Measurements from ENCODE around the gene SLC2A5.

SLC2A5 gene

DNA sequence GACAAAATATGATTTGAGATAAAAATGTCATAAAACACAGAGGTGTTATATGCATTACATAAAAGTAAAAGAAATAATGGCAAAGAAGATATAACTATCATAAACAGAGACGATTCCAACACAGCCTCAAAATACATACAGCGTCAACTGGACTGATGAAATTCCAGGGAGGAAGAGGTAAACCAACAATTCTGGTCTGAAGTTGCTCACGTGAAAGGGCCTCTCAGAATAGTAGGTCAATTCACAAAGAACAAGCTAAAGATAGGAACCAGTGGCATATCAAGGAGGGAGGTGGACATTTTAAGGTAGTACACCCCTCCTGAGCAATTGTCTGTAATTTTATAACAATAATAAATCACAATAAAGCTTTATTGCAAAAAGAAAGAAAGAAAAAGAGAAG is 18.6 kb downstream of the SLC2A5 start:
- no peak for TF ChIP-seq TAF1 (IDR thresholded peaks at IDR 0.05; ENCODE audit: borderline replicate concordance, insufficient read depth, low read length)
- no peak for TF ChIP-seq POLR2AphosphoS5 (IDR thresholded peaks at IDR 0.05; ENCODE audit: low read depth, low read length)
- no peak for TF ChIP-seq SIN3A (IDR thresholded peaks at IDR 0.05; ENCODE audit: borderline replicate concordance, insufficient read depth, low read length)
- TF ChIP-seq FOXP2 (optimal IDR thresholded peaks at IDR 0.05; ENCODE audit: borderline replicate concordance, extremely low read depth, extremely low read length, insufficient read depth): no peak
- TF ChIP-seq, protein P1, sequence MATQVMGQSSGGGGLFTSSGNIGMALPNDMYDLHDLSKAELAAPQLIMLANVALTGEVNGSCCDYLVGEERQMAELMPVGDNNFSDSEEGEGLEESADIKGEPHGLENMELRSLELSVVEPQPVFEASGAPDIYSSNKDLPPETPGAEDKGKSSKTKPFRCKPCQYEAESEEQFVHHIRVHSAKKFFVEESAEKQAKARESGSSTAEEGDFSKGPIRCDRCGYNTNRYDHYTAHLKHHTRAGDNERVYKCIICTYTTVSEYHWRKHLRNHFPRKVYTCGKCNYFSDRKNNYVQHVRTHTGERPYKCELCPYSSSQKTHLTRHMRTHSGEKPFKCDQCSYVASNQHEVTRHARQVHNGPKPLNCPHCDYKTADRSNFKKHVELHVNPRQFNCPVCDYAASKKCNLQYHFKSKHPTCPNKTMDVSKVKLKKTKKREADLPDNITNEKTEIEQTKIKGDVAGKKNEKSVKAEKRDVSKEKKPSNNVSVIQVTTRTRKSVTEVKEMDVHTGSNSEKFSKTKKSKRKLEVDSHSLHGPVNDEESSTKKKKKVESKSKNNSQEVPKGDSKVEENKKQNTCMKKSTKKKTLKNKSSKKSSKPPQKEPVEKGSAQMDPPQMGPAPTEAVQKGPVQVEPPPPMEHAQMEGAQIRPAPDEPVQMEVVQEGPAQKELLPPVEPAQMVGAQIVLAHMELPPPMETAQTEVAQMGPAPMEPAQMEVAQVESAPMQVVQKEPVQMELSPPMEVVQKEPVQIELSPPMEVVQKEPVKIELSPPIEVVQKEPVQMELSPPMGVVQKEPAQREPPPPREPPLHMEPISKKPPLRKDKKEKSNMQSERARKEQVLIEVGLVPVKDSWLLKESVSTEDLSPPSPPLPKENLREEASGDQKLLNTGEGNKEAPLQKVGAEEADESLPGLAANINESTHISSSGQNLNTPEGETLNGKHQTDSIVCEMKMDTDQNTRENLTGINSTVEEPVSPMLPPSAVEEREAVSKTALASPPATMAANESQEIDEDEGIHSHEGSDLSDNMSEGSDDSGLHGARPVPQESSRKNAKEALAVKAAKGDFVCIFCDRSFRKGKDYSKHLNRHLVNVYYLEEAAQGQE (IDR thresholded peaks at IDR 0.05; ENCODE audit: insufficient read depth in 1 of 2, low read depth in 2 of 2, low read length in 2 of 2): no peak

DNA sequence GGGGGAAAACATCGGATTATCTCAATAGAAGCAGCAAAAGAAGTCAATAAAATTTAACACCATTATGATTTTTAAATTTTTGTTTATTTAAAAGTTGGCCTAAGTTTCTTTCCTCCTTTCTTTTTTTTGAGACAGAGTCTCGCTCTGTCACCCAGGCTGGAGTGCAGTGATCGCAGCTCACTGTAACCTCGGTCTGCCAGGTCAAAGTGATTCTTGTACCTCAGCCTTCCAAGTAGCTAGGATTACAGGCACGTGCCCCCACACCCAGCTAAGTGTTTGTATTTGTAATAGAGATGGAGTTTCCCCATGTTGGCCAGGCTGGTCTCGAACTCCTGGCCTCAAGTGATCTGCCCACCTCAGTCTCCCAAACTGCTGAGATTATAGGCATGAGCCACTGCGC is 20.9 kb downstream of the SLC2A5 start:
- TF ChIP-seq POLR2AphosphoS5 (IDR thresholded peaks at IDR 0.05; ENCODE audit: low read depth, low read length) (no peak), TAF1 (IDR thresholded peaks at IDR 0.05; ENCODE audit: borderline replicate concordance, insufficient read depth, low read length) (no peak)

DNA sequence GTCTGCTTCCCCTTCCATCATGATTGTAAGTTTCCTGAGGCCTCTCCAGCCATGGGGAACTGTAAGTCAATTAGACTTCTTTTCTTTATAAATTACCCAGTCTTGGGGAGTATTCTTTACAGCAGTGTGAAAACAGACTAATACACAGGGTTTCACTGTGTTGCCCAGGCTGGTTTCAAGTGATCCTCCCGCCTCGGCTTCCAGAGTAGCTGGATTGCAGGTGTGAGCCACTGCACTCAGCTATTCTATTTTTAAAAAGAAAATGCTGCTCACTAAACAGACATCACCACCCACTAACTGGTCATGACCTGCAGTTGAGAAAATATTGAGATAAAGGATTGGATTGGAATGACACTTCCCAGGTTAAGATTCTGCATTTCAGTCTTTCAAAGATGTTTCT is 22.4 kb downstream of the SLC2A5 start:
- no peak for TF ChIP-seq TAF1 (IDR thresholded peaks at IDR 0.05; ENCODE audit: borderline replicate concordance, insufficient read depth, low read length)
- TF ChIP-seq SIN3A (IDR thresholded peaks at IDR 0.05; ENCODE audit: borderline replicate concordance, insufficient read depth, low read length): no peak
- TF ChIP-seq FOXP2 (optimal IDR thresholded peaks at IDR 0.05; ENCODE audit: borderline replicate concordance, extremely low read depth, extremely low read length, insufficient read depth): no peak
- no peak for TF ChIP-seq POLR2AphosphoS5 (IDR thresholded peaks at IDR 0.05; ENCODE audit: low read depth, low read length)
- TF ChIP-seq, protein P1 (IDR thresholded peaks at IDR 0.05; ENCODE audit: insufficient read depth in 1 of 2, low read depth in 2 of 2, low read length in 2 of 2): no peak

DNA sequence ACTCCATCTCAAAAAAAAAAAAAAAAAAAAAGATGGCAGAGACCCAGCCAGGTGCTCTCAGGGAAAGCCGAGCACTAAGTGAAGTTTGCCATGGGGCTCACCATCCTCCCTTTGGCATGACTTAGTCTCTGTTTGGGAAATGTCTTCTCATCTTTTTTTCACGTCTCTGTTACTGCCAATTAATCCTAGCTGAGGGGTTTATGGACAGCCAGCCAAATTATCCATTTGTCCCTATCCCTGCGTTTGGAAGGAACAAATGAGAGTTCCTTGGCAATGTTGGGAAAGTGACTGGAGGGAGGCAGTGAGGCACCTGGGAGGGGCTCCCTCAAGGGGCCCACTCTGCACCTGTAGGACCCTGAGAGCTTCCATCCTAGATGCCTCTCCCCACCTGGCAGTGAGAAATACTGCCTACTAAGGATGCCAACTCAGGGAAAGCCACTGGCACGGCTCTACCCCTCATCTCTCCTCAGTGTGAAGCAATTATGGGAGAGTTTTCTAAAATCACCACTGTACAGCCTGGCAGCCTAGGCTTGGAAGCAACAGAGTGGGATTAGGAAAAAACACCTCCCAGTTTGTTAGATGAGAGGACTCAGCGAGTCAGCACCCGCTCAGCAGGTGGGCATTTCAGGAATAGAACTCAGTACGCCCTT is 23.4 kb downstream of the SLC2A5 start:
- TF ChIP-seq TAF1 (IDR thresholded peaks at IDR 0.05; ENCODE audit: borderline replicate concordance, insufficient read depth, low read length) (no peak), SIN3A (IDR thresholded peaks at IDR 0.05; ENCODE audit: borderline replicate concordance, insufficient read depth, low read length) (no peak)

DNA sequence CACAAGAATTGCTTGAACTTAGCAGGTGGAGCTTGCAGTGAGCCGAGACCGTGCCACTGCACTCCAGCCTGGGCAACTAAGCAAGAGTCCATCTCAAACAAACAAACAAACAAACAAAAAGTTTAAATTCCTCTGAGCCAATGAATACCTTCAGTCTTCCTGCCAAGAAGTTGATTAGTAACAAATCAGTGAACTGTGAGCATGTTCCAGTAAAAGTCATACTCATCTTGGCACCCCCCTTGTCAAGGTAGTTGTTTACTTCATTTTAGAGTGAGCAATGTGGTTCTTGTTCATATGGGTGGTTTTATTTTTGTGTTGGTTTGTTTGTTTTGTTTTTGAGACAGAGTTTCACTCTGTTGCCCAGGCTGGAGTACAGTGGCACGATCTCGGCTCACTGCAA is 25.2 kb downstream of the SLC2A5 start:
- TF ChIP-seq FOXP2 (optimal IDR thresholded peaks at IDR 0.05; ENCODE audit: borderline replicate concordance, extremely low read depth, extremely low read length, insufficient read depth) (no peak), POLR2AphosphoS5 (IDR thresholded peaks at IDR 0.05; ENCODE audit: low read depth, low read length) (no peak), SIN3A (IDR thresholded peaks at IDR 0.05; ENCODE audit: borderline replicate concordance, insufficient read depth, low read length) (no peak), TAF1 (IDR thresholded peaks at IDR 0.05; ENCODE audit: borderline replicate concordance, insufficient read depth, low read length) (no peak)
- TF ChIP-seq, protein P1 (IDR thresholded peaks at IDR 0.05; ENCODE audit: insufficient read depth in 1 of 2, low read depth in 2 of 2, low read length in 2 of 2): no peak

DNA sequence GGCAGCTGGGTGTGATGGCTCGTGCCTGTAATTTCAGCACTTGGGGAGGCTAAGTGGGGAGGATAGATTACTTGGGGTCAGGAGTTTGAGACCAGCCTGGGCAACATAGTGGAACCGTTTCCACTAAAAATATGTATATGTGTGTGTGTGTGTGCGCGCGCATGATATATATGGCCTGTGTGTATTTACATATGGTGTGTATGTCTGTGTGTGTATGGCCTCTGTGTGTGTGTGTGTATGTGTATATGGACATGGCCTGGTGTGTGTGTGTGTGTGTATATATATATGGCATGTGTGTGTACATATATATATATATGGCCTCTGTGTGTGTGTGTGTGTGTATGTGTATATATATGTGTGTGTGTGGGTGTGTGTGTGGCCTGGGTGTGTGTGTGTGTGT is 27.2 kb downstream of the SLC2A5 start:
- no peak for TF ChIP-seq POLR2AphosphoS5 (IDR thresholded peaks at IDR 0.05; ENCODE audit: low read depth, low read length)
- TF ChIP-seq FOXP2 (optimal IDR thresholded peaks at IDR 0.05; ENCODE audit: borderline replicate concordance, extremely low read depth, extremely low read length, insufficient read depth): no peak
- no peak for TF ChIP-seq SIN3A (IDR thresholded peaks at IDR 0.05; ENCODE audit: borderline replicate concordance, insufficient read depth, low read length)

Data from PFSK-1 (cell line).